WTC11 (cell line): ENCODE results near the gene PCGF5. TPM values are rescaled to one million over a fixed set of nuclear protein-coding genes. Genes with fewer than 3 reads are reported as not detected.

ENCODE experiments used
- ATAC-seq: fragments of 200-7000 bp; cut with Tn5 transposase; 2 replicates; pipeline ENCODE4 v1.10.0; 2021; ENCODE audit warnings: mild to moderate bottlenecking, moderate library complexity
- CTCF ChIA-PET: fragments of 300-600 bp; sonication (Branson Sonifier 250); formaldehyde crosslinking; loops from one replicate; lab custom pipeline; 2021; ENCODE audit warnings: antibody characterized with exemption; lab: Charles Lee
- POLR2A ChIA-PET: fragments of 350-600 bp; sonication (Branson Sonifier 250); formaldehyde crosslinking; loops from one replicate; lab custom pipeline; 2021; ENCODE audit warnings: antibody characterized with exemption; lab: Charles Lee
- DNase-seq: peaks from one replicate; pipeline ENCODE4 v3.0.0; 2021; ENCODE audit warnings: low spot score
- H3K27ac Mint-ChIP-seq: 2 replicates; pipeline ENCODE4 v1.8.0; 2021; ENCODE audit warnings: mixed read lengths
- H3K27me3 Mint-ChIP-seq: 2 replicates; pipeline ENCODE4 v1.8.0; 2021; ENCODE audit warnings: low read depth, mild to moderate bottlenecking, moderate library complexity, mixed read lengths
- H3K36me3 Mint-ChIP-seq: 2 replicates; pipeline ENCODE4 v1.8.0; 2021; ENCODE audit warnings: mixed read lengths
- H3K4me1 Mint-ChIP-seq: 2 replicates; pipeline ENCODE4 v1.8.0; 2022; ENCODE audit warnings: mixed read lengths
- H3K4me3 Mint-ChIP-seq: 2 replicates; pipeline ENCODE4 v1.8.0; 2021; ENCODE audit warnings: mild to moderate bottlenecking, moderate library complexity, mixed read lengths
- H3K9me3 Mint-ChIP-seq: 2 replicates; pipeline ENCODE4 v1.8.0; 2021; ENCODE audit warnings: mixed read lengths
- ARID4B ChIP-seq: sonication (generic); formaldehyde crosslinking; IDR thresholded peaks from 2 replicates; pipeline ENCODE4 v1.8.0; 2023; ENCODE audit warnings: missing genetic modification reagents, mild to moderate bottlenecking, borderline replicate concordance
- ATF3 ChIP-seq: sonication (generic); formaldehyde crosslinking; conservative IDR thresholded peaks from 2 replicates; pipeline ENCODE4 v1.8.1; 2022; ENCODE audit warnings: mild to moderate bottlenecking, missing genetic modification reagents
- CDX4 ChIP-seq: fragments of 250-450 bp; sonication (Bioruptor Pico); IDR thresholded peaks from 2 replicates; pipeline ENCODE4 v1.9.0; 2021; ENCODE audit warnings: moderate library complexity, mild to moderate bottlenecking, inconsistent platforms, borderline replicate concordance
- E2F4 ChIP-seq: sonication (generic); formaldehyde crosslinking; IDR thresholded peaks from 2 replicates; pipeline ENCODE4 v1.8.1; 2022; ENCODE audit warnings: low read depth, mild to moderate bottlenecking, moderate library complexity, missing genetic modification reagents, borderline replicate concordance
- E2F5 ChIP-seq: sonication (generic); formaldehyde crosslinking; IDR thresholded peaks from 2 replicates; pipeline ENCODE4 v1.8.1; 2022; ENCODE audit warnings: mild to moderate bottlenecking, moderate library complexity, missing genetic modification reagents
- ERG ChIP-seq: fragments of 250-450 bp; sonication (Bioruptor Pico); IDR thresholded peaks from 2 replicates; pipeline ENCODE4 v1.8.0; 2021; ENCODE audit warnings: mild to moderate bottlenecking
- ETV6 ChIP-seq: sonication (generic); formaldehyde crosslinking; IDR thresholded peaks from 2 replicates; pipeline ENCODE4 v1.8.1; 2022; ENCODE audit warnings: mild to moderate bottlenecking, missing genetic modification reagents
- GABPB1 ChIP-seq: sonication (generic); formaldehyde crosslinking; IDR thresholded peaks from 2 replicates; pipeline ENCODE4 v1.8.1; 2023; ENCODE audit warnings: mild to moderate bottlenecking, missing genetic modification reagents
- JUN ChIP-seq: sonication (generic); formaldehyde crosslinking; IDR thresholded peaks from 2 replicates; pipeline ENCODE4 v1.8.0; 2023; ENCODE audit warnings: mild to moderate bottlenecking, missing genetic modification reagents
- MAX ChIP-seq: sonication (generic); formaldehyde crosslinking; IDR thresholded peaks from 2 replicates; pipeline ENCODE4 v1.8.0; 2022; ENCODE audit warnings: mild to moderate bottlenecking, missing genetic modification reagents
- NR1H2 ChIP-seq: sonication (generic); formaldehyde crosslinking; IDR thresholded peaks from 2 replicates; pipeline ENCODE4 v1.9.0; 2021; ENCODE audit warnings: mild to moderate bottlenecking, moderate library complexity, missing genetic modification reagents
- RORB ChIP-seq: fragments of 250-450 bp; sonication (Bioruptor Pico); IDR thresholded peaks from 2 replicates; pipeline ENCODE4 v1.9.0; 2021; ENCODE audit warnings: mild to moderate bottlenecking
- ZBTB43 ChIP-seq: sonication (generic); formaldehyde crosslinking; IDR thresholded peaks from 2 replicates; pipeline ENCODE4 v1.8.1; 2023; ENCODE audit warnings: mild to moderate bottlenecking, missing genetic modification reagents
- ZMAT4 ChIP-seq: fragments of 250-450 bp; sonication (Bioruptor Pico); IDR thresholded peaks from 2 replicates; pipeline ENCODE4 v1.9.0; 2021; ENCODE audit warnings: mild to moderate bottlenecking
- ZNF121 ChIP-seq: sonication (generic); formaldehyde crosslinking; IDR thresholded peaks from 2 replicates; pipeline ENCODE4 v1.8.0; 2023; ENCODE audit warnings: missing genetic modification reagents
- ZNF219 ChIP-seq: sonication (generic); formaldehyde crosslinking; IDR thresholded peaks from 2 replicates; pipeline ENCODE4 v1.8.0; 2023; ENCODE audit warnings: missing genetic modification reagents, mild to moderate bottlenecking, borderline replicate concordance
- ZNF232 ChIP-seq: sonication (generic); formaldehyde crosslinking; IDR thresholded peaks from 2 replicates; pipeline ENCODE4 v1.8.0; 2022; ENCODE audit warnings: mild to moderate bottlenecking, missing genetic modification reagents
- ZNF263 ChIP-seq: sonication (generic); formaldehyde crosslinking; IDR thresholded peaks from 2 replicates; pipeline ENCODE4 v1.8.1; 2022; ENCODE audit warnings: low read depth, mild to moderate bottlenecking, moderate library complexity, missing genetic modification reagents
- ZNF396 ChIP-seq: fragments of 250-450 bp; sonication (Bioruptor Pico); IDR thresholded peaks from 2 replicates; pipeline ENCODE4 v1.8.0; 2021; ENCODE audit warnings: mild to moderate bottlenecking, moderate library complexity, borderline replicate concordance
- ZNF425 ChIP-seq: fragments of 250-450 bp; sonication (Bioruptor Pico); conservative IDR thresholded peaks from 2 replicates; pipeline ENCODE4 v1.9.0; 2021; ENCODE audit warnings: mild to moderate bottlenecking
- total RNA-seq: library from RNA; stranded (reverse); gene quantifications from 3 replicates; pipeline ENCODE4 v1.2.3, GENCODE V29; 2021

Gene PCGF5
- total RNA-seq, 1 experiment from 2014 or later = 5.2 TPM

- Mint-ChIP-seq H3K27ac (no peak overlapping the region), H3K27me3 (no peaks in the 10 kb centered on the region), H3K4me1 (peaks cover 4% of the 10 kb centered on the region; the same call in 1 of the 2 replicates), H3K4me3 (no peak overlapping the region), H3K36me3 (no peaks in the 10 kb centered on the region), H3K9me3 (no peaks in the 10 kb centered on the region)
- ChIA-PET CTCF (no interaction called here), POLR2A (no interaction called here)
- peak; percentile 65 for TF ChIP-seq GABPB1
- no peak for TF ChIP-seq ZNF219 (CRISPR knock-in tag)
- no peak for DNase-seq
- no peak for ATAC-seq
Measured at GRCh38 chr10:91198781-91199180, 21.7 kb upstream of the PCGF5 start.

- ChIA-PET POLR2A (no interaction called here), CTCF (no interaction called here)
- Mint-ChIP-seq H3K9me3 (no peaks in the 10 kb centered on the region), H3K4me3 (no peak overlapping the region), H3K36me3 (no peaks in the 10 kb centered on the region), H3K27me3 (no peaks in the 10 kb centered on the region), H3K27ac (no peak overlapping the region), H3K4me1 (peaks cover 14% of the 10 kb centered on the region)
- no peak for DNase-seq
- no peak for ATAC-seq
- TF ChIP-seq ZNF396 (CRISPR knock-in tag) (no peak), ETV6 (no peak), ARID4B (CRISPR knock-in tag) (no peak), RORB (CRISPR knock-in tag) (no peak), JUN (no peak), E2F4 (CRISPR knock-in tag) (no peak), NR1H2 (CRISPR knock-in tag) (no peak), CDX4 (CRISPR knock-in tag) (no peak), ZBTB43 (CRISPR knock-in tag) (no peak), ZNF232 (CRISPR knock-in tag) (no peak), ZNF425 (no peak), ATF3 (CRISPR knock-in tag) (no peak), ZMAT4 (CRISPR knock-in tag) (no peak), MAX (CRISPR knock-in tag) (no peak), ERG (no peak), ZNF219 (CRISPR knock-in tag) (no peak), ZNF263 (CRISPR knock-in tag) (no peak), E2F5 (CRISPR knock-in tag) (no peak), ZNF121 (CRISPR knock-in tag) (no peak)
Measured at GRCh38 chr10:91200314-91201212, 19.9 kb upstream of the PCGF5 start.
